ENCODE results near the gene METTL8.

Gene METTL8

GRCh38 chr2:171401947-171402346 lies 31.8 kb downstream of the METTL8 start:
- Histone ChIP-seq H3K9me3 (ENCODE audit: severe bottlenecking) (peaks cover 9% of the 10 kb centered on the region), H3K36me3 (ENCODE audit: low read depth) (peaks cover 3% of the 10 kb centered on the region), H3K27me3 (ENCODE audit: insufficient read depth, poor library complexity, severe bottlenecking) (no peaks in the 10 kb centered on the region), H3K4me3 (ENCODE audit: severe bottlenecking) (no peak overlapping the region), H3K4me1 (ENCODE audit: insufficient read depth, poor library complexity, severe bottlenecking) (peaks cover 23% of the 10 kb centered on the region), H3K27ac (ENCODE audit: poor library complexity, severe bottlenecking) (no peak overlapping the region)
- no peak for TF ChIP-seq CTCF (IDR thresholded peaks at IDR 0.05; ENCODE audit: poor library complexity, severe bottlenecking)
- ATAC-seq (ENCODE audit: low read depth) (no peak), DNase-seq (ENCODE audit: low spot score) (no peak)

- peaks cover 23% of the 10 kb centered on the region for H3K4me1 ChIP-seq (ENCODE audit: insufficient read depth, poor library complexity, severe bottlenecking)
- H3K9me3 ChIP-seq (ENCODE audit: severe bottlenecking), result peaks cover 9% of the 10 kb centered on the region
- no peak overlapping the region for H3K4me3 ChIP-seq (ENCODE audit: severe bottlenecking)
- TF ChIP-seq CTCF (IDR thresholded peaks at IDR 0.05; ENCODE audit: poor library complexity, severe bottlenecking), result no peak
- DNase-seq (ENCODE audit: low spot score) (no peak), ATAC-seq (ENCODE audit: low read depth) (no peak)
- no peak overlapping the region for H3K27ac ChIP-seq (ENCODE audit: poor library complexity, severe bottlenecking)
- H3K27me3 ChIP-seq (ENCODE audit: insufficient read depth, poor library complexity, severe bottlenecking), result no peaks in the 10 kb centered on the region
- H3K36me3 ChIP-seq (ENCODE audit: low read depth), result peaks cover 3% of the 10 kb centered on the region
These were observed 33.4 kb downstream of the METTL8 start for GRCh38 chr2:171400395-171400794.

- DNase-seq (ENCODE audit: low spot score), result no peak
- TF ChIP-seq CTCF (IDR thresholded peaks at IDR 0.05; ENCODE audit: poor library complexity, severe bottlenecking), result no peak
These were observed 34.5 kb downstream of the METTL8 start for GRCh38 chr2:171399292-171399691.

GRCh38 chr2:171394164-171394740 lies 39.5 kb downstream of the METTL8 start:
- Histone ChIP-seq H3K36me3 (ENCODE audit: low read depth) (0 out of 2 replicates have a peak, but pooled peaks cover 4% of the 10 kb centered on the region), H3K27ac (ENCODE audit: poor library complexity, severe bottlenecking) (no peak overlapping the region)

More at GRCh38 chr2:171399292-171399691, 34.5 kb downstream of the METTL8 start:
- H3K4me1 ChIP-seq (ENCODE audit: insufficient read depth, poor library complexity, severe bottlenecking), result peaks cover 16% of the 10 kb centered on the region
- no peak for ATAC-seq (ENCODE audit: low read depth)
- H3K4me3 ChIP-seq (ENCODE audit: severe bottlenecking), result no peak overlapping the region
- H3K36me3 ChIP-seq (ENCODE audit: low read depth), result peaks cover 3% of the 10 kb centered on the region
- peaks cover 9% of the 10 kb centered on the region for H3K9me3 ChIP-seq (ENCODE audit: severe bottlenecking)
- no peaks in the 10 kb centered on the region for H3K27me3 ChIP-seq (ENCODE audit: insufficient read depth, poor library complexity, severe bottlenecking)
- no peak overlapping the region for H3K27ac ChIP-seq (ENCODE audit: poor library complexity, severe bottlenecking)

More at GRCh38 chr2:171394164-171394740, 39.5 kb downstream of the METTL8 start:
- DNase-seq (ENCODE audit: low spot score) (no peak), ATAC-seq (ENCODE audit: low read depth) (no peak)
- no peak for TF ChIP-seq CTCF (IDR thresholded peaks at IDR 0.05; ENCODE audit: poor library complexity, severe bottlenecking)
- Histone ChIP-seq H3K9me3 (ENCODE audit: severe bottlenecking) (no peaks in the 10 kb centered on the region), H3K4me1 (ENCODE audit: insufficient read depth, poor library complexity, severe bottlenecking) (peaks cover 20% of the 10 kb centered on the region), H3K4me3 (ENCODE audit: severe bottlenecking) (no peak overlapping the region), H3K27me3 (ENCODE audit: insufficient read depth, poor library complexity, severe bottlenecking) (no peaks in the 10 kb centered on the region)
